IMR-90 (cell line): ENCODE data around the gene VAMP8.

Experiments
- CTCF ChIP-seq: conservative IDR thresholded peaks from 2 replicates; pipeline ENCODE4 v1.5.1; 2012; ENCODE audit warnings: mild to moderate bottlenecking, low read depth, low read length, improper control_type of control experiment
- RFX5 ChIP-seq: IDR thresholded peaks from 2 replicates; pipeline ENCODE4 v1.8.0; 2012; ENCODE audit warnings: low read depth, mild to moderate bottlenecking, low read length, moderate library complexity

DNA sequence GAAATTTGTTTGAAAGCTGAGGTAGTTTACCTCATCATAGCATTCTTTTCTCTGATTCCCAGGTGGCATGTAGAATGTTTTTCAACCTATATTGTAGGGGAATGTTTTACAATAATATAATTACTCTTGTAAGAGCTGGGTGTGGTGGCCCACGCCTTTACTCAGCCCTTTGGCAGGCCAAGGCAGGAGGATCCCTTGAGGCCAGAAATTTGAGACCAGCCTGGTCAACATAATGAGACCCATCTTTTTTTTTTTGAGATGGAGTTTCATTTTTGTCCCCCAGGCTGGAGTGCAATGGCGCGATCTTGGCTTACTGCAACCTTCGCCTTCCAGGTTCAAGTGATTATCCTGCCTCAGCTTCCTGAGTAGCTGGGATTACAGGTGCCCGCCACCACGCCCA lies 42.2 kb downstream of the VAMP8 start:
- TF ChIP-seq RFX5 (no peak), CTCF (no peak)
